Mesothelial cell of epicardium (in vitro differentiated cells): ENCODE data around the gene MORF4L1. TPM values are rescaled to one million over a fixed set of nuclear protein-coding genes. Genes with fewer than 3 reads are reported as not detected.
A peak's percentile ranks its signal among the peaks of the same experiment; 100 is the strongest.
"Not testable (repeated sequence)": the region's sequence is repeated elsewhere in the genome, so short reads cannot be mapped to it uniquely, and the experiment has no call there.

Experiments
- DNase-seq, 2 experiments: peaks; one replicate each; pipeline ENCODE4 v3.0.0; 2021; ENCODE audit warnings: low spot score in 2 of 2; ENCODE audit not compliant: unreplicated experiment in 2 of 2
- H3K27ac Mint-ChIP-seq: 2 replicates; pipeline ENCODE4 v1.8.0; 2021; ENCODE audit warnings: mixed read lengths
- H3K27me3 Mint-ChIP-seq: 2 replicates; pipeline ENCODE4 v1.8.0; 2021; ENCODE audit warnings: low read depth, mixed read lengths
- H3K36me3 Mint-ChIP-seq: 2 replicates; pipeline ENCODE4 v1.8.0; 2021; ENCODE audit warnings: mixed read lengths
- H3K4me1 Mint-ChIP-seq: 2 replicates; pipeline ENCODE4 v1.8.0; 2021; ENCODE audit warnings: mixed read lengths
- H3K4me3 Mint-ChIP-seq: 2 replicates; pipeline ENCODE4 v1.8.0; 2021; ENCODE audit warnings: mild to moderate bottlenecking, moderate library complexity, mixed read lengths
- H3K9me3 Mint-ChIP-seq: 2 replicates; pipeline ENCODE4 v1.8.0; 2021; ENCODE audit warnings: mixed read lengths
- total RNA-seq: library from RNA; stranded (reverse); gene quantifications from 3 replicates; pipeline ENCODE4 v1.2.1, GENCODE V29; 2021
- TF ChIP-seq, protein P1 (sequence below): fragments of 200-600 bp; sonication (generic); IDR thresholded peaks from one replicate; pipeline ENCODE4 v1.5.0; 2021; ENCODE audit warnings: antibody characterized with exemption; ENCODE audit not compliant: unreplicated experiment

MORF4L1 gene
- total RNA-seq, 1 donor from 2014 or later, result 444 TPM

DNA sequence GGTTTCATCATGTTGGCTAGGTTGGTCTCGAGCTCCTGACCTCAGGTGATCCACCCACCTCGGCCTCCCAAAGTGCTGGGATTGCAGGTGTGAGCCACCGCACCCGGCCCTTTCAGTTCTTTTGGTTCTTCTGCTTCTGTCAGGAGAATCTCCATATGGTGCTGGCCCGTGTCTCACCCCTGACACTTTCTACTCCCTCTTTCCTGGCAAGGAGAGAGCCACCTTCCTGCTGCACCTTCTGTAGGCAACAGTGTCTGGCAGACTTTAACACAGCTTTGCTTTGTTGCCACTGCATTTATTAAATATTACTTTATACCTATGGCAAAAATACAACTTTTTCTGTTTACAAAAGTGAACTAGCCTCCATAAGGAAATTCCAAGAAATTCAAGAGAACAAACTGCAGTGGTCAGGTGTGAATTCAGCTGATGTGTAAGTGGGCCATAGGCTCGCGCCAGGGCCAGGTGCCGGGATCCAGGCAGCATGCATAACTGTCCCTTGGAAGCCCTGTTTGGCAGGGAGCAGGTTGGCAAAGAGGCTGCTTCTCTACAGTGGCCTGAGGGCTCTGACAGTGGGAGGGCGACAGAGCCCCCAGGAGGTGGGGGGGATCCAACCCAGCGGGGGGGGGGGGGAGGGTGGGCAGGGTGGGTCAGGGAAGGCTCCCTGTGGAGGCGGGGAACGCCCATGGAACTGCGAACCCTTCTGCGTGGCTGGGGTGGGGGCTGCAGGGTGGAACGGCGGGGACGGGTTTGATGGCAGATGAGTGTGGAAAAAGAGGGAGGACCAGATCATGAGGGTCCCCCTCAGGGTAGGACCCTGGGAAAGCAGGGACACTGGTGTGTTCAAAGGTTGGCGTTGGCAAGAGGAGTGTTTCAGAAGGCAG, 51.0 kb downstream of the MORF4L1 start:
- peaks cover 43% of the 10 kb centered on the region for H3K36me3 Mint-ChIP-seq
- no peaks in the 10 kb centered on the region for H3K9me3 Mint-ChIP-seq
- no peaks in the 10 kb centered on the region for H3K27me3 Mint-ChIP-seq
- peak overlapping the region; percentile 23 for H3K27ac Mint-ChIP-seq
- DNase-seq, result no peak
- H3K4me3 Mint-ChIP-seq, result no peak overlapping the region
- TF ChIP-seq, protein P1, sequence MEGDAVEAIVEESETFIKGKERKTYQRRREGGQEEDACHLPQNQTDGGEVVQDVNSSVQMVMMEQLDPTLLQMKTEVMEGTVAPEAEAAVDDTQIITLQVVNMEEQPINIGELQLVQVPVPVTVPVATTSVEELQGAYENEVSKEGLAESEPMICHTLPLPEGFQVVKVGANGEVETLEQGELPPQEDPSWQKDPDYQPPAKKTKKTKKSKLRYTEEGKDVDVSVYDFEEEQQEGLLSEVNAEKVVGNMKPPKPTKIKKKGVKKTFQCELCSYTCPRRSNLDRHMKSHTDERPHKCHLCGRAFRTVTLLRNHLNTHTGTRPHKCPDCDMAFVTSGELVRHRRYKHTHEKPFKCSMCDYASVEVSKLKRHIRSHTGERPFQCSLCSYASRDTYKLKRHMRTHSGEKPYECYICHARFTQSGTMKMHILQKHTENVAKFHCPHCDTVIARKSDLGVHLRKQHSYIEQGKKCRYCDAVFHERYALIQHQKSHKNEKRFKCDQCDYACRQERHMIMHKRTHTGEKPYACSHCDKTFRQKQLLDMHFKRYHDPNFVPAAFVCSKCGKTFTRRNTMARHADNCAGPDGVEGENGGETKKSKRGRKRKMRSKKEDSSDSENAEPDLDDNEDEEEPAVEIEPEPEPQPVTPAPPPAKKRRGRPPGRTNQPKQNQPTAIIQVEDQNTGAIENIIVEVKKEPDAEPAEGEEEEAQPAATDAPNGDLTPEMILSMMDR, result no peak
- peaks cover 8% of the 10 kb centered on the region for H3K4me1 Mint-ChIP-seq

DNA sequence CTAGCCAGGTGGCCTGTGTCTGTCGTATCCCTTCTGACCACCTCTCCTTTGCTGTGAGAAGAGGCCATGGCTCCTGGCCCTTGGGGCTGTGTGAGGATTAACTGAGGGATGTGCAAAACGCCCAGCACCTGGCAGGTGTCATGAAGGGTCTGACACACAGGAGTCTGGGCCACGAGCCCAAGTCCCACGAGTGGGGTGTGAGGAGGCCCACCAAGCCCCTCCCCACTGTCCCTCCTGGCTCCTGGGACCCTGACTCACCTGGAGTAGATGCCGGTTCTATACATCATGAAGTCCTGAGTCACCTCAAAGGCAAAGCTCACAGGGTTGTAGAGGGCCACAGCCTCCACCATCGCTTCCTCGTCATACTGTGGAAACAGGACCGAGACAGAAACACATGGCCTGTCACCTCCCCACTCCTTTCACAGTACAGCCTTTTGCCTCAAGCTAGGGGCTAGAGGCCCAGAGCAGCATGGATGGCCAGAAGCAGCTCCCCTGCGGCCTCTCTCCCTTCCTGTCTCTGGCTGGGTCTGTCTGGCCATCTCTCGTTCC, 52.5 kb downstream of the MORF4L1 start:
- peaks cover 39% of the 10 kb centered on the region for H3K36me3 Mint-ChIP-seq
- H3K27ac Mint-ChIP-seq, result no peak overlapping the region
- no peaks in the 10 kb centered on the region for H3K27me3 Mint-ChIP-seq
- no peak overlapping the region for H3K4me3 Mint-ChIP-seq
- TF ChIP-seq, protein P1, result no peak
- H3K9me3 Mint-ChIP-seq, result no peaks in the 10 kb centered on the region
- H3K4me1 Mint-ChIP-seq, result peaks cover 20% of the 10 kb centered on the region
- no peak for DNase-seq

DNA sequence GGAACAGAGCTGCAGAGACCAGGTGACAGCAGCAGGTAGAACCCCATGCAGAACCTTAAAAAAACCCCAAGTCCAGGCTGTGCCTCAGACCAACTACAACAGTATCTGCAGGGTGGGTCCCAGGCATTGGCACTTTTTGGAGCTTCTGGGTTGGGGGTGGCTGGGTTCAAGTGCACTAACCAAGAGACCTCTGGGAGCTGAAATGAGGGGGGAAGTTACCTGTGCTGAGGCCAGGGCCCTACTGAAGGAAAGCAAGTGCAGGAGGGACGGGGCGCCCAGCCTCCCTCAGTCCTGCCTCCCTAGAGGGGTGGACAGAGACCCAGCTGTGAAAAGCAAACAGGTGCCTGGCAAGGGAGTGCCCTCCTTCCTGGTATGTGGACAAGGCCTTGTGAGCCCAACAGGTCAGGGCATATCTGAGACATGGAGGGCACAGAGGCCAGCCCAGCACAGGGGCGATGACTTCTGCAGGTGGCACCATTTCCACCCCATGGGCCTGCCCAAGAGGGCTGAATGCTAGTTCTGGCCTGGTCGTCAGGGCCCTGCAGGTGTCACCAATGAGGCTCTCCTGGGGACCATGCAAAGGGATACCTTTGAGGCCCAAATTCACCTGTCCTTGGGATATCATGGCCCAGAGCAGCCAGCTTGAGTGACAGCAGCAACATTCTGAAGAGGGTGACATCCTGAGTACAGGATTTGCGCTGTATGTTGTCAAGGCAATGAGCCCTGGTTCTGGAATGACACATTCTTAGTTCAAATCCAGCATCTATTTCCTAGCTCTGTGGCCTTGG, 53.5 kb downstream of the MORF4L1 start:
- no peak for DNase-seq
- no peaks in the 10 kb centered on the region for H3K9me3 Mint-ChIP-seq
- peaks cover 40% of the 10 kb centered on the region for H3K36me3 Mint-ChIP-seq
- H3K27me3 Mint-ChIP-seq, result no peaks in the 10 kb centered on the region
- TF ChIP-seq, protein P1, result no peak
- no peak overlapping the region for H3K27ac Mint-ChIP-seq
- H3K4me3 Mint-ChIP-seq, result no peak overlapping the region
- H3K4me1 Mint-ChIP-seq, result peaks cover 28% of the 10 kb centered on the region

DNA sequence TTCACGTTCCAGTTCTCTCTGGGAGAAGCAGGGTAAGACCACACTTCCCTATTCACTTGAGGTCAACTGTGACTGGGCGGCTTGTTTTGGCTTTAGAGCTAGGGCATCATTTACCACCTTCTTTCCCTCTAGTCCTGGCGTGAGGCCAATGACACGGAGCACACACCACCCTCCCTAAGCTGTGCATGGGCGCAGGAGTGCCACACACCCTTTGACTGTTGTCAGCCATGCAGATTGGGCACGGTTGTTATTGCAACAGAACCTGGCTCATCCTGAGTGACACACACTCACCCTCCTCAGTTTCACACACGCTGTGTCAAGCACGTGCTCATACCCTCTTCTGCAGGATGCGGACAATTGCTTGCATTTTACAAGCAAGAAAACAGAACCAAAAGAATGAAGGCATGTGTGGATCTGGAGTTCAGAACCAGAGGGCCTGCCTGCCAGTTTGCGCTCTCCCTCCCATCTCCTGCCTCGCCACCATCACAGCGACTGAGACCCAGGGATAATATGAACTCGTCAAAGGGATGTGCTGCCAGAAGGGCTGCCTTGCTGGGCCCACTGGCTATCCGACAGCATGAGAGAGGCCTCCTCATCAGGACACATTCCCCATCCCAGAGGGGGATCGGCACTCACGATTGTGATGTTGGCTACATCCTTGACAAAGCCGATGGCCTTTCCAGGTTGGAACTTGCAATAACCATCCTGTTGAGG, 54.5 kb downstream of the MORF4L1 start:
- Mint-ChIP-seq H3K27me3 (no peaks in the 10 kb centered on the region), H3K4me3 (no peak overlapping the region), H3K4me1 (peaks cover 28% of the 10 kb centered on the region), H3K9me3 (no peaks in the 10 kb centered on the region), H3K36me3 (peaks cover 35% of the 10 kb centered on the region), H3K27ac (no peak overlapping the region)
- DNase-seq, result no peak
- TF ChIP-seq, protein P1, result no peak

DNA sequence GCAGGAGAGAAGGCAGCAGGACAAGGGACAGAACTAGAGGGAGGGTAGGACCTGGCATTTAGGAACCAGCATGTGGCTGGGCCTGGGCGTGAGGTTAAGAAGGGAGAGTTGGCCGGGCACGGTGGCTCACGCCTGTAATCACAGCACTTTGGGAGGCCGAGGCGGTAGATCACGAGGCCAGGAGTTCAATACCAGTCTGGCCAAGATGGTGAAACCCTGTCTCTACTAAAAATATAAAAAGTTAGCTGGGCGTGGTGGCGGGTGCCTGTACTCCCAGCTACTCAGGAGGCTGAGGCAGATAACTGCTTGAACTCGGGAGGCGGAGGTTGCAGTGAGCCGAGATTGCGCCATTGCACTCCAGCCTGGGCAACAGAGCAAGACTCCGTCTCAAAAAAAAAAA, 55.5 kb downstream of the MORF4L1 start:
- not testable (repeated sequence) for H3K9me3 Mint-ChIP-seq, H3K4me3 Mint-ChIP-seq, H3K27me3 Mint-ChIP-seq, DNase-seq
- peaks cover 24% of the 10 kb centered on the region for H3K4me1 Mint-ChIP-seq
- H3K36me3 Mint-ChIP-seq, result peaks cover 33% of the 10 kb centered on the region
- peak overlapping the region; percentile 75 for H3K27ac Mint-ChIP-seq
